GM19025 (cell line): Measurements from ENCODE around the gene TXNDC17.
"Not testable (repeated sequence)": the region's sequence is repeated elsewhere in the genome, so short reads cannot be mapped to it uniquely, and the experiment has no call there.

Experiments used
- ATAC-seq: cut with Tn5 transposase; IDR thresholded peaks from one replicate; pipeline ENCODE4 v1.9.1; 2021; ENCODE audit warnings: mild to moderate bottlenecking, low read depth, moderate library complexity; ENCODE audit not compliant: unreplicated experiment

TXNDC17 gene

GRCh38 chr17:6681671-6682070 is 40.8 kb downstream of the TXNDC17 start:
- ATAC-seq, result no peak

- no peak for ATAC-seq
Observed at GRCh38 chr17:6682339-6682738, 41.5 kb downstream of the TXNDC17 start.

GRCh38 chr17:6683081-6683684 is 42.3 kb downstream of the TXNDC17 start:
- no peak for ATAC-seq

GRCh38 chr17:6683730-6684459 is 43.0 kb downstream of the TXNDC17 start:
- ATAC-seq, result no peak

GRCh38 chr17:6684460-6684783 is 43.6 kb downstream of the TXNDC17 start:
- no peak for ATAC-seq

GRCh38 chr17:6684881-6685767 is 44.3 kb downstream of the TXNDC17 start:
- ATAC-seq, result no peak

GRCh38 chr17:6686026-6686425 is 45.2 kb downstream of the TXNDC17 start:
- no peak for ATAC-seq

GRCh38 chr17:6688944-6689343 is 48.1 kb downstream of the TXNDC17 start:
- ATAC-seq, result no peak

GRCh38 chr17:6690641-6691040 is 49.8 kb downstream of the TXNDC17 start:
- no peak for ATAC-seq

GRCh38 chr17:6691546-6691945 is 50.7 kb downstream of the TXNDC17 start:
- no peak for ATAC-seq

GRCh38 chr17:6691958-6692357 is 51.1 kb downstream of the TXNDC17 start:
- ATAC-seq, result not testable (repeated sequence)
